Measurements from ENCODE around the gene RAX2. TPM values are rescaled to one million over a fixed set of nuclear protein-coding genes. Genes with fewer than 3 reads are reported as not detected.
A peak's percentile ranks its signal among the peaks of the same experiment; 100 is the strongest.

The RAX2 gene
- total and polyA plus RNA-seq, 9 of the 15 experiments (the other 6 are each of a cell fraction or from before 2014, with no cell fraction given) = not detected

GRCh38 chr19:3762501-3763459, 9.2 kb downstream of the RAX2 start, which contains the start of gene MRPL54 (continued):
- TF ChIP-seq HMGXB4 (CRISPR knock-in tag; IDR thresholded peaks at IDR 0.05) (no peak), ZNF507 (tag; conservative IDR thresholded peaks at IDR 0.05) (no peak), LEF1 (IDR thresholded peaks at IDR 0.05) (no peak), TCF3 (CRISPR knock-in tag; IDR thresholded peaks at IDR 0.05) (no peak), SP1 (CRISPR knock-in tag; IDR thresholded peaks at IDR 0.05) (peak; percentile 83), PTTG1 (tag; IDR thresholded peaks at IDR 0.05; ENCODE audit: low read depth) (no peak), ERF (CRISPR knock-in tag; IDR thresholded peaks at IDR 0.05) (no peak), NR2C1 (IDR thresholded peaks at IDR 0.05) (peak; percentile 76), NR2C1 (tag; IDR thresholded peaks at IDR 0.05) (peak; percentile 87), ZNF586 (CRISPR knock-in tag; conservative IDR thresholded peaks at IDR 0.05) (no peak), CEBPB (tag; IDR thresholded peaks at IDR 0.05) (peak; percentile 90), HIVEP1 (CRISPR knock-in tag; IDR thresholded peaks at IDR 0.05) (no peak), CREB3L1 (IDR thresholded peaks at IDR 0.05; ENCODE audit: borderline replicate concordance, low read depth) (peak; percentile 94), MEIS2 (IDR thresholded peaks at IDR 0.05; ENCODE audit: partially characterized antibody) (peak; percentile 99)
- TF ChIP-seq, protein P1, sequence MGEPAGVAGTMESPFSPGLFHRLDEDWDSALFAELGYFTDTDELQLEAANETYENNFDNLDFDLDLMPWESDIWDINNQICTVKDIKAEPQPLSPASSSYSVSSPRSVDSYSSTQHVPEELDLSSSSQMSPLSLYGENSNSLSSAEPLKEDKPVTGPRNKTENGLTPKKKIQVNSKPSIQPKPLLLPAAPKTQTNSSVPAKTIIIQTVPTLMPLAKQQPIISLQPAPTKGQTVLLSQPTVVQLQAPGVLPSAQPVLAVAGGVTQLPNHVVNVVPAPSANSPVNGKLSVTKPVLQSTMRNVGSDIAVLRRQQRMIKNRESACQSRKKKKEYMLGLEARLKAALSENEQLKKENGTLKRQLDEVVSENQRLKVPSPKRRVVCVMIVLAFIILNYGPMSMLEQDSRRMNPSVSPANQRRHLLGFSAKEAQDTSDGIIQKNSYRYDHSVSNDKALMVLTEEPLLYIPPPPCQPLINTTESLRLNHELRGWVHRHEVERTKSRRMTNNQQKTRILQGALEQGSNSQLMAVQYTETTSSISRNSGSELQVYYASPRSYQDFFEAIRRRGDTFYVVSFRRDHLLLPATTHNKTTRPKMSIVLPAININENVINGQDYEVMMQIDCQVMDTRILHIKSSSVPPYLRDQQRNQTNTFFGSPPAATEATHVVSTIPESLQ (CRISPR knock-in tag; IDR thresholded peaks at IDR 0.05) = no peak
- TF ChIP-seq, protein P2, sequence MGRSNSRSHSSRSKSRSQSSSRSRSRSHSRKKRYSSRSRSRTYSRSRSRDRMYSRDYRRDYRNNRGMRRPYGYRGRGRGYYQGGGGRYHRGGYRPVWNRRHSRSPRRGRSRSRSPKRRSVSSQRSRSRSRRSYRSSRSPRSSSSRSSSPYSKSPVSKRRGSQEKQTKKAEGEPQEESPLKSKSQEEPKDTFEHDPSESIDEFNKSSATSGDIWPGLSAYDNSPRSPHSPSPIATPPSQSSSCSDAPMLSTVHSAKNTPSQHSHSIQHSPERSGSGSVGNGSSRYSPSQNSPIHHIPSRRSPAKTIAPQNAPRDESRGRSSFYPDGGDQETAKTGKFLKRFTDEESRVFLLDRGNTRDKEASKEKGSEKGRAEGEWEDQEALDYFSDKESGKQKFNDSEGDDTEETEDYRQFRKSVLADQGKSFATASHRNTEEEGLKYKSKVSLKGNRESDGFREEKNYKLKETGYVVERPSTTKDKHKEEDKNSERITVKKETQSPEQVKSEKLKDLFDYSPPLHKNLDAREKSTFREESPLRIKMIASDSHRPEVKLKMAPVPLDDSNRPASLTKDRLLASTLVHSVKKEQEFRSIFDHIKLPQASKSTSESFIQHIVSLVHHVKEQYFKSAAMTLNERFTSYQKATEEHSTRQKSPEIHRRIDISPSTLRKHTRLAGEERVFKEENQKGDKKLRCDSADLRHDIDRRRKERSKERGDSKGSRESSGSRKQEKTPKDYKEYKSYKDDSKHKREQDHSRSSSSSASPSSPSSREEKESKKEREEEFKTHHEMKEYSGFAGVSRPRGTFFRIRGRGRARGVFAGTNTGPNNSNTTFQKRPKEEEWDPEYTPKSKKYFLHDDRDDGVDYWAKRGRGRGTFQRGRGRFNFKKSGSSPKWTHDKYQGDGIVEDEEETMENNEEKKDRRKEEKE (IDR thresholded peaks at IDR 0.05; ENCODE audit: borderline replicate concordance in 1 of 2, control insufficient read depth in 1 of 2, low read depth in 2 of 2, low read length in 1 of 2) = no peak
- TF ChIP-seq, protein P3, sequence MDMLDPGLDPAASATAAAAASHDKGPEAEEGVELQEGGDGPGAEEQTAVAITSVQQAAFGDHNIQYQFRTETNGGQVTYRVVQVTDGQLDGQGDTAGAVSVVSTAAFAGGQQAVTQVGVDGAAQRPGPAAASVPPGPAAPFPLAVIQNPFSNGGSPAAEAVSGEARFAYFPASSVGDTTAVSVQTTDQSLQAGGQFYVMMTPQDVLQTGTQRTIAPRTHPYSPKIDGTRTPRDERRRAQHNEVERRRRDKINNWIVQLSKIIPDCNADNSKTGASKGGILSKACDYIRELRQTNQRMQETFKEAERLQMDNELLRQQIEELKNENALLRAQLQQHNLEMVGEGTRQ (CRISPR knock-in tag; IDR thresholded peaks at IDR 0.05) = no peak

All from K562 (cell line).